ENCODE results near the gene CTDSPL. TPM values are rescaled to one million over a fixed set of nuclear protein-coding genes. Genes with fewer than 3 reads are reported as not detected.

Gene CTDSPL
- polyA plus RNA-seq, 4 donors, result 11.6 to 26.4 (median 14.5) TPM

DNA sequence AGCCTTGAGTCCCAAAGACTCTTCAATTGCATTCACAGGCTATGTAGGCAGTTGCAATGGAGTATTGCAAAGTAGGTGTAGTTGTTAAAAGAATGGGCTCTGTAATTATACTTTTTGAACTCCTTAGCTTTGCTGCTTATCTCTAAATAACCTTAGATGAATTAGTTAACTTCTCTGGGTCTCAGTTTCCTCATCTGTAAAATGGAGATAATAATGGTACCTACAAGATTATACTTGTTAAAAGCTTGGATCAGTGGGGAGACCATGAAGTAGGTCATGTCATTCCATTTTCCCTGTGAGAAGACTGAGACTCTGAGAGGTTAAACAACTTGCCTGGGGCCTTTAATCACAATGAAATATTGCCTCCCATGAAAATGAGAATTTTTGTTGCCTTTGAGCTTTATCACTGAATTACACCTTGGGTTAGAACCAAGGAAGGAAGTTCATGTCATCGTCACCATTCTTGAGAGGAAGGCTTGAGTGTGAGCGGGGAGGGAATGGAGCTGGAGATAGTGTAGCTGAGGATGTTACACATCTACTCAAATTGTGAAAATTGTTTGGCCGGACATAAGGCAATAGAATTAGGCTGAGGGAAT lies 38.1 kb downstream of the CTDSPL start:
- H3K9me3 ChIP-seq (ENCODE audit: control insufficient read depth in 2 of 2, insufficient read depth in 1 of 2, low read depth in 1 of 2, low read length in 1 of 2), result no peaks in the 10 kb centered on the region
- no peaks in the 10 kb centered on the region for H3K4me1 ChIP-seq (ENCODE audit: control insufficient read depth in 3 of 3, insufficient read depth in 2 of 3, low read depth in 1 of 3, low read length in 2 of 3)
- no peak overlapping the region for H3K27ac ChIP-seq (ENCODE audit: low read depth in 1 of 3, low read length in 2 of 3)
- no peak for DNase-seq
- 82 to 90% (median 88%) methylated on average over 3 of the region's 3 CpGs for WGBS, 3 donors
- FAIRE-seq, result no peak
- H3K4me3 ChIP-seq (ENCODE audit: low read depth in 1 of 3, low read length in 3 of 3), result no peak overlapping the region
- no peaks in the 10 kb centered on the region for H3K27me3 ChIP-seq (ENCODE audit: control insufficient read depth in 3 of 3, insufficient read depth in 3 of 3, low read length in 3 of 3)
- H3K36me3 ChIP-seq (ENCODE audit: control insufficient read depth in 3 of 3, insufficient read depth in 2 of 3, low read depth in 1 of 3, low read length in 3 of 3), result peaks cover 0 to 17% (median 0%) of the 10 kb centered on the region in 3 donors

DNA sequence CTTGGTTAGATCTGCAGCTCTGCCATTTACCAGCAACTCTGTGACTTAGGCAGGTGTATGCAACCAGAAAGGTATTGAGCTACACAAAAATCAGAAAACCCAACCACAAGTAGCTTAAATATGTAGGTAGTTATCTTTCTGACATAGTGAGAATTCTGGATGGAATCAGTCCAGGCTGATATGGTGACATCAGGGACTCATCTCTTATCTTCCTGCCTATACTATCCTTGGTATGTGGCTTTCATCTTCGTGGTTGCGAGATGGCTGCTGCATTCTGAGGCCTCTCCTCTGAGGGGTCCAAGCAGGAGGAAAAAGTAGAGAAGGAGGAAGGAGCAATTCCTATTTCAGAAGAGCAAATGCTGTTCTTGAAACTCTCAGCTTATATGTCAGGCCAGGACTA lies 40.0 kb downstream of the CTDSPL start:
- Histone ChIP-seq H3K9me3 (ENCODE audit: control insufficient read depth in 2 of 2, insufficient read depth in 1 of 2, low read depth in 1 of 2, low read length in 1 of 2) (no peaks in the 10 kb centered on the region), H3K27ac (ENCODE audit: low read depth in 1 of 3, low read length in 2 of 3) (no peak overlapping the region), H3K36me3 (ENCODE audit: control insufficient read depth in 3 of 3, insufficient read depth in 2 of 3, low read depth in 1 of 3, low read length in 3 of 3) (peaks cover 0 to 20% (median 0%) of the 10 kb centered on the region in 3 donors), H3K27me3 (ENCODE audit: control insufficient read depth in 3 of 3, insufficient read depth in 3 of 3, low read length in 3 of 3) (no peaks in the 10 kb centered on the region), H3K4me1 (ENCODE audit: control insufficient read depth in 3 of 3, insufficient read depth in 2 of 3, low read depth in 1 of 3, low read length in 2 of 3) (peaks cover 0 to 5% (median 0%) of the 10 kb centered on the region in 3 donors), H3K4me3 (ENCODE audit: low read depth in 1 of 3, low read length in 3 of 3) (no peak overlapping the region)
- FAIRE-seq (no peak), DNase-seq (no peak)
- 79 to 92% (median 80%) methylated on average over 2 of the region's 2 CpGs for WGBS, 3 donors

DNA sequence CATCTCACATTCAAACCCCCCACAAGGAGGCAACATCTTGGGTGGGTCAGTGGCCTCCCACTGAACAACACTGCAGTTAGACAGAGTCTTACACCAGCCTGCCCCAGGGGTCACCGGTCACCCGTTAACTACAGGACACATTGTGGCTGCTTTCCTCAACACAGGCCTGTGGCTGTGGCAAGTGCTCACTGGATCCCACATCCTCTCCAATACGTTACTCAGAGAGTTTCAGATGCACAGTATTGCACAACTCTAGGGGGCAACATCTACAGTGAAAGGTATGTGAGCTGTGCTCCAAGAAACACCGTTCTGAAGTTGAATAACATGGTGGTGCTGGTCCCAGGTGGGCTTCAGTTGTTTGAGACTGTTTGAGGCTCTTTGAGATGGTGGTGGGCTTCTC lies 41.0 kb downstream of the CTDSPL start:
- H3K9me3 ChIP-seq (ENCODE audit: control insufficient read depth in 2 of 2, insufficient read depth in 1 of 2, low read depth in 1 of 2, low read length in 1 of 2), result no peaks in the 10 kb centered on the region
- H3K27me3 ChIP-seq (ENCODE audit: control insufficient read depth in 3 of 3, insufficient read depth in 3 of 3, low read length in 3 of 3), result no peaks in the 10 kb centered on the region
- 78 to 95% (median 81%) methylated on average over 4 of the region's 4 CpGs for WGBS, 3 donors
- FAIRE-seq, result no peak
- peaks cover 0 to 20% (median 0%) of the 10 kb centered on the region in 3 donors for H3K36me3 ChIP-seq (ENCODE audit: control insufficient read depth in 3 of 3, insufficient read depth in 2 of 3, low read depth in 1 of 3, low read length in 3 of 3)
- no peak overlapping the region for H3K27ac ChIP-seq (ENCODE audit: low read depth in 1 of 3, low read length in 2 of 3)
- H3K4me1 ChIP-seq (ENCODE audit: control insufficient read depth in 3 of 3, insufficient read depth in 2 of 3, low read depth in 1 of 3, low read length in 2 of 3), result peaks cover 0 to 5% (median 0%) of the 10 kb centered on the region in 3 donors
- H3K4me3 ChIP-seq (ENCODE audit: low read depth in 1 of 3, low read length in 3 of 3), result no peak overlapping the region
- no peak for DNase-seq

DNA sequence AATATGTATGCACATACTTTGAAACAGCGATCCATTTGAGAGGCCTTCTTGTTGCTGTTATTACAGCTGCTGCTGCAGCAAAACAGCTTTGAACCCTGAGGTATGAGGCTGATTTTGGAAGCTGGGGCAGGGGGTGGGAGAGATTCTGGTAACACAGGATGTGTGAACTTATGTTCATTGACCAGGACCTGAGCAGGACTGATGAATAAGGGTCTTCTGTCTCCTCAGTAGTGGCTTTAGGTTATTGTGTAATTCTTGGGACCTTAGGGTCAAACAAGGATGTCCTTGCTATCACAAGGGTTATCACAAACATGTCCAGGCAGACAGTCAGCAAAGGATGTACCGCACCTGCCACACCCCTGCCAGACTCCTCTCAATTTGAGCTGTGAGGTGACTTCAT lies 41.6 kb downstream of the CTDSPL start:
- H3K27ac ChIP-seq (ENCODE audit: low read depth in 1 of 3, low read length in 2 of 3), result no peak overlapping the region
- H3K27me3 ChIP-seq (ENCODE audit: control insufficient read depth in 3 of 3, insufficient read depth in 3 of 3, low read length in 3 of 3), result no peaks in the 10 kb centered on the region
- no peak for FAIRE-seq

DNA sequence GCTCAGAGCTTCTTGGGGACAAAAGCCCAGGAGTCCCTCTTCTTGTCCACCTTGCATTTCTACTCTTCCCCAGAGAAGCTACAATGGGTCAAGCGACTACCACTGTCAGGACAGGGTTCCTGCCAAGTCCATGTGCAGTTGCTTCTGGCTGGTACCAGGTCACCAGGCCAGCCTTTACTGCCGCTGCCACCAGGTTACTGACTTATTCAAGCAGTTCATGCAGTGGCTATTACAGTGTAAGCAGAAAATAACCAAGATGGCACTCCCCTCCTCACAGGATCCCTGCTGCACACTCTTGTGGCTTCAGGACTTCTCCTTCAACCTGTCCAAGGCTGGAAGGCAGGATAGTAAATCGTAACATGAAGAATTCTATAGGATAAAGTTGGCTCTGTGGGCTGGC lies 42.1 kb downstream of the CTDSPL start:
- Histone ChIP-seq H3K27me3 (ENCODE audit: control insufficient read depth in 3 of 3, insufficient read depth in 3 of 3, low read length in 3 of 3) (no peaks in the 10 kb centered on the region), H3K4me3 (ENCODE audit: low read depth in 1 of 3, low read length in 3 of 3) (no peak overlapping the region), H3K36me3 (ENCODE audit: control insufficient read depth in 3 of 3, insufficient read depth in 2 of 3, low read depth in 1 of 3, low read length in 3 of 3) (peaks cover 0 to 20% (median 0%) of the 10 kb centered on the region in 3 donors), H3K27ac (ENCODE audit: low read depth in 1 of 3, low read length in 2 of 3) (no peak overlapping the region), H3K4me1 (ENCODE audit: control insufficient read depth in 3 of 3, insufficient read depth in 2 of 3, low read depth in 1 of 3, low read length in 2 of 3) (peaks cover 0 to 5% (median 0%) of the 10 kb centered on the region in 3 donors), H3K9me3 (ENCODE audit: control insufficient read depth in 2 of 2, insufficient read depth in 1 of 2, low read depth in 1 of 2, low read length in 1 of 2) (no peaks in the 10 kb centered on the region)
- WGBS, 3 donors, result 74 to 85% (median 75%) methylated on average over 3 of the region's 3 CpGs
- no peak for FAIRE-seq
- DNase-seq, result no peak

More for the DNA sequence above, 41.6 kb downstream of the CTDSPL start:
- DNase-seq, result no peak
- Histone ChIP-seq H3K36me3 (ENCODE audit: control insufficient read depth in 3 of 3, insufficient read depth in 2 of 3, low read depth in 1 of 3, low read length in 3 of 3) (peaks cover 0 to 20% (median 0%) of the 10 kb centered on the region in 3 donors), H3K9me3 (ENCODE audit: control insufficient read depth in 2 of 2, insufficient read depth in 1 of 2, low read depth in 1 of 2, low read length in 1 of 2) (no peaks in the 10 kb centered on the region), H3K4me1 (ENCODE audit: control insufficient read depth in 3 of 3, insufficient read depth in 2 of 3, low read depth in 1 of 3, low read length in 2 of 3) (peaks cover 0 to 5% (median 0%) of the 10 kb centered on the region in 3 donors), H3K4me3 (ENCODE audit: low read depth in 1 of 3, low read length in 3 of 3) (no peak overlapping the region)
- 66 to 90% (median 82%) methylated on average over 2 of the region's 2 CpGs for WGBS, 3 donors

DNA sequence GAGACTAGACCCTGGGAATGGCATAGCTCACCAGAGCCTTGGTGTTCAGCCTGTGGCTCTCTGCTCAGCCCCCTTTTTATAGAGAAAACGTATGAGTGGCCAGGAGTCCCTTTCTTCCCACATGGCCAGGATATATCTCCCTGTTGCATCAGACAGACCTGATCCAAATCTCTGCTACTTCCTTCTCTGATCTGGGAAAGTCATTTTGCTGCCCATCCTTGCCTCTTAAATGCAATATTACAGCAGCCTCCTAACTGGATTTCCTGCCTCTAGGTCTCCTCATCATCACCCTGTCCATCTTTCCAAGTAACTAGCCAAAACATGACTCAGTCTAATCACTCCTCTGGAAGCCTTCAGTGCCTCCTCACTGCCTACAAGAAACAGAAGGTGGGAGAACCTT lies 42.9 kb downstream of the CTDSPL start:
- H3K27me3 ChIP-seq (ENCODE audit: control insufficient read depth in 3 of 3, insufficient read depth in 3 of 3, low read length in 3 of 3), result no peaks in the 10 kb centered on the region
- H3K36me3 ChIP-seq (ENCODE audit: control insufficient read depth in 3 of 3, insufficient read depth in 2 of 3, low read depth in 1 of 3, low read length in 3 of 3), result peaks cover 0 to 22% (median 0%) of the 10 kb centered on the region in 3 donors
- no peak overlapping the region for H3K27ac ChIP-seq (ENCODE audit: low read depth in 1 of 3, low read length in 2 of 3)
- no peaks in the 10 kb centered on the region for H3K9me3 ChIP-seq (ENCODE audit: control insufficient read depth in 2 of 2, insufficient read depth in 1 of 2, low read depth in 1 of 2, low read length in 1 of 2)
- DNase-seq (no peak), FAIRE-seq (no peak)
- 65 to 72% (median 67%) methylated on average over 1 of the region's 1 CpG for WGBS, 3 donors
- peaks cover 0 to 5% (median 0%) of the 10 kb centered on the region in 3 donors for H3K4me1 ChIP-seq (ENCODE audit: control insufficient read depth in 3 of 3, insufficient read depth in 2 of 3, low read depth in 1 of 3, low read length in 2 of 3)
- no peak overlapping the region for H3K4me3 ChIP-seq (ENCODE audit: low read depth in 1 of 3, low read length in 3 of 3)

DNA sequence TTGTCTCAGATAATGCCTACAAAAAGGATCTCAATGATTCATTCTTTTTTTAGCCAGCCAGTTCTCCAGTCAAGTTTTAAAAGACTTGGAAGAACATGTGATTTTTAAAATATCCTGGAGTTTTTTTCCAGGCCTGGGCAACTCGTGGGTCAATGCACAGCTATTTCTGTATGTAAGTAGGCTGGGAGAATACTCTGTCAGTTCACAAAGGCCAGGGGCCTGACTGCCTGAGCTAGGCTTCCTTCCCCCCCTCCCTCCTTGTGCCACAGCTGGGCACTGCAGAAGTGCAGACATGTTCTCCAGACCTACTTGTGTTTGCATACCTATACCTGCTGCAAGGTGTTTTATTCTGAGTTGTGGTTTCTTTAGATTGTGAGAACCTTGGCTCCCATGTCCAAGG lies 43.7 kb downstream of the CTDSPL start:
- no peak for DNase-seq
- H3K36me3 ChIP-seq (ENCODE audit: control insufficient read depth in 3 of 3, insufficient read depth in 2 of 3, low read depth in 1 of 3, low read length in 3 of 3), result peaks cover 0 to 22% (median 0%) of the 10 kb centered on the region in 3 donors
- no peak for FAIRE-seq
- no peak overlapping the region for H3K4me3 ChIP-seq (ENCODE audit: low read depth in 1 of 3, low read length in 3 of 3)
- peaks cover 0 to 5% (median 0%) of the 10 kb centered on the region in 3 donors for H3K4me1 ChIP-seq (ENCODE audit: control insufficient read depth in 3 of 3, insufficient read depth in 2 of 3, low read depth in 1 of 3, low read length in 2 of 3)
- no peaks in the 10 kb centered on the region for H3K9me3 ChIP-seq (ENCODE audit: control insufficient read depth in 2 of 2, insufficient read depth in 1 of 2, low read depth in 1 of 2, low read length in 1 of 2)
- H3K27ac ChIP-seq (ENCODE audit: low read depth in 1 of 3, low read length in 2 of 3), result no peak overlapping the region
- H3K27me3 ChIP-seq (ENCODE audit: control insufficient read depth in 3 of 3, insufficient read depth in 3 of 3, low read length in 3 of 3), result no peaks in the 10 kb centered on the region
- 20 to 57% (median 52%) methylated on average over 1 of the region's 1 CpG for WGBS, 3 donors

DNA sequence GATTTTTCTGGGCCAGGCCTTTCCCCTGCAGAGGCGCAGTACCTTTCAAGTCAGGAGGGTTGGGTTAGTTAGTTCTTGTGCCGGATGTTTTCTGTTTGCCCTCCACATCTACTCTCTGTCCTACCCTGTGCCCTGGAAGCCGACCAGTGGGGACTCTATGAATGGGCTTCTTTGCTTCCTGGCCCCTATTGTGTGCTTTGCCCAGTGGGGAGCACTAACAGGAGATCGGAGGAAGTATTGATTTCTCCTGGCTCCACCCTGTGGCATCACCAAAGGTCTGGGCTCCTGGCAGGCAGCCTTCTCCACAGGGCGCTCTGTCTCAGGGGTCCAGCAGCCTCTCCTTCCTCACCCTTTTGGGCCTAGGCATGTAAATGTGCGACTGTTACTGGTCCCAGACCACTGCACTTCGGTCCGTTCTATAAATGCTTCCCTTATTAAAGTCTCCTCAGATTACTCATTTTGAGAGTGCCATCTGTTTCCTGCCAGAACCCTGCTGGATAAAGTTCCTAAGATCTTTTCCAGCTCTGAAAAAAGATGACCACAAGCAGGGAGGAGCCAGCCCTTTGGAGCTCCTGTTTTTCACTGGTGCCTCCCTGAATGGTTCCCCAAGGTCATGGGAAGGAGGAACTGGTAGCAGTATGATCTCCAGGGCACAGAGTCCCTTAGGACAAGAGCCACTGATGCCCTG lies 44.5 kb downstream of the CTDSPL start:
- Histone ChIP-seq H3K4me1 (ENCODE audit: control insufficient read depth in 3 of 3, insufficient read depth in 2 of 3, low read depth in 1 of 3, low read length in 2 of 3) (peaks cover 0 to 5% (median 0%) of the 10 kb centered on the region in 3 donors), H3K4me3 (ENCODE audit: low read depth in 1 of 3, low read length in 3 of 3) (no peak overlapping the region), H3K9me3 (ENCODE audit: control insufficient read depth in 2 of 2, insufficient read depth in 1 of 2, low read depth in 1 of 2, low read length in 1 of 2) (no peaks in the 10 kb centered on the region), H3K27ac (ENCODE audit: low read depth in 1 of 3, low read length in 2 of 3) (peak overlapping the region in 1 of 3 donors; percentile 10), H3K27me3 (ENCODE audit: control insufficient read depth in 3 of 3, insufficient read depth in 3 of 3, low read length in 3 of 3) (no peaks in the 10 kb centered on the region), H3K36me3 (ENCODE audit: control insufficient read depth in 3 of 3, insufficient read depth in 2 of 3, low read depth in 1 of 3, low read length in 3 of 3) (peaks cover 0 to 17% (median 0%) of the 10 kb centered on the region in 3 donors)
- WGBS, 3 donors, result 71 to 83% (median 80%) methylated on average over 8 of the region's 8 CpGs
- FAIRE-seq, result no peak
- DNase-seq, result no peak

All from small intestine (tissue), 7 donors.